Esophagus (tissue), 2 donors: ENCODE data around the gene DCUN1D1. TPM values are rescaled to one million over a fixed set of nuclear protein-coding genes. Genes with fewer than 3 reads are reported as not detected.

Experiments used
- H3K27ac ChIP-seq, 2 donors: one replicate each; pipeline ENCODE4 v1.5.1; 2013; ENCODE audit warnings: low read depth in 2 of 2, mild to moderate bottlenecking in 2 of 2, inconsistent platforms in 1 of 2, low read length in 1 of 2, moderate library complexity in 1 of 2
- H3K27me3 ChIP-seq, 2 donors: one replicate each; pipeline ENCODE4 v1.6.1; 2013; ENCODE audit warnings: low read length in 2 of 2, control low read depth in 1 of 2, mild to moderate bottlenecking in 1 of 2; ENCODE audit not compliant: insufficient read depth in 2 of 2, control insufficient read depth in 1 of 2
- H3K36me3 ChIP-seq, 2 donors: one replicate each; pipeline ENCODE4 v1.6.1; 2013; ENCODE audit warnings: low read length in 1 of 2; ENCODE audit not compliant: control insufficient read depth in 2 of 2, insufficient read depth in 2 of 2
- H3K4me1 ChIP-seq, 2 donors: one replicate each; pipeline ENCODE4 v1.6.1; 2013; ENCODE audit warnings: low read length in 1 of 2; ENCODE audit not compliant: control insufficient read depth in 2 of 2, insufficient read depth in 2 of 2
- H3K4me3 ChIP-seq, 2 donors: one replicate each; pipeline ENCODE4 v1.5.1; 2013; ENCODE audit warnings: low read length in 2 of 2, mild to moderate bottlenecking in 2 of 2, low read depth in 1 of 2, moderate library complexity in 1 of 2
- H3K9me3 ChIP-seq, 2 donors: one replicate each; pipeline ENCODE4 v1.6.1; 2013; ENCODE audit warnings: mild to moderate bottlenecking in 2 of 2, low read depth in 1 of 2, low read length in 1 of 2, moderate library complexity in 1 of 2; ENCODE audit not compliant: control insufficient read depth in 2 of 2, insufficient read depth in 1 of 2
- WGBS, 2 donors: extraction: QIAGEN DNeasy Blood & Tissue Kit; methylation state at CpG; one replicate each; pipeline ENCODE4 v1.1.7; 2013; 5-methylcytosine and 5-hydroxymethylcytosine counted together
- polyA plus RNA-seq, 2 donors: library from polyadenylated mRNA; stranded (reverse); fragments of 200-250 nt; gene quantifications; one replicate each; pipeline ENCODE4 v1.2.3, GENCODE V29; 2013
- donor health status: healthy with polysubstance abuse.
- donor health status: Bipolar disorder and iron deficiency.

DCUN1D1 gene
- polyA plus RNA-seq, 2 donors = 7.9 to 8.9 TPM

- Histone ChIP-seq H3K4me1 (no peaks in the 10 kb centered on the region), H3K36me3 (peaks cover 0 to 5% of the 10 kb centered on the region in 2 donors), H3K27ac (no peak overlapping the region), H3K27me3 (no peaks in the 10 kb centered on the region), H3K4me3 (no peak overlapping the region), H3K9me3 (no peaks in the 10 kb centered on the region)
- WGBS, 2 donors = 93 to 94% methylated on average over 3 of the region's 3 CpGs
Observed at GRCh38 chr3:182889948-182890629, 90.2 kb downstream of the DCUN1D1 start.

Other genes starting within 250 kb of the DCUN1D1 start
- gene ATP11B, start 187.0 kb downstream of the DCUN1D1 start, polyA plus RNA-seq = 10 to 100 TPM; 25.7 to 32.9 TPM
- 10 to 100 TPM; 26.0 to 33.0 TPM for gene MCCC1, start 119.0 kb upstream of the DCUN1D1 start, polyA plus RNA-seq
- gene LAMP3, start 182.2 kb upstream of the DCUN1D1 start, polyA plus RNA-seq = 1 to 10 TPM; 1.6 to 2.5 TPM